Muscle of back (tissue), 11 donors: Measurements from ENCODE around the gene PADI1. TPM values are rescaled to one million over a fixed set of nuclear protein-coding genes. Genes with fewer than 3 reads are reported as not detected.
A peak's percentile ranks its signal among the peaks of the same experiment; 100 is the strongest.

Source experiments
- DNase-seq, 3 donors: peaks; one replicate each; pipeline versions ENCODE4 v3.0.0 to v3.0.0-alpha.2; 2013
- polyA plus RNA-seq, 10 donors: library from polyadenylated mRNA; unstranded; fragments of 120-200 nt; gene quantifications; one replicate each; pipeline ENCODE4 v1.2.1, GENCODE V29; 2013; ENCODE audit not compliant: insufficient read length in 10 of 10

Gene PADI1
- polyA plus RNA-seq, 10 donors, result 0.15 to 0.97 (median 0.34) TPM

GRCh38 chr1:17181781-17182464, 23.0 kb upstream of the PADI1 start:
- DNase-seq, result no peak

- DNase-seq, result no peak
Measured at GRCh38 chr1:17183388-17184160, 21.4 kb upstream of the PADI1 start.

- no peak for DNase-seq
Measured at GRCh38 chr1:17184161-17184665, 20.7 kb upstream of the PADI1 start.

GRCh38 chr1:17184822-17185484, 20.0 kb upstream of the PADI1 start:
- no peak for DNase-seq

GRCh38 chr1:17185485-17185860, 19.5 kb upstream of the PADI1 start:
- no peak for DNase-seq

- DNase-seq, result no peak
Measured at GRCh38 chr1:17186216-17186909, 18.6 kb upstream of the PADI1 start.

- DNase-seq, result no peak
Measured at GRCh38 chr1:17187051-17187450, 17.9 kb upstream of the PADI1 start.

GRCh38 chr1:17188217-17188616, 16.7 kb upstream of the PADI1 start:
- DNase-seq, result no peak

GRCh38 chr1:17188889-17189631, 15.9 kb upstream of the PADI1 start:
- no peak for DNase-seq

- no peak for DNase-seq
Measured at GRCh38 chr1:17189632-17189990, 15.3 kb upstream of the PADI1 start.

- peak in 1 of 3 donors; percentile 91 for DNase-seq
Measured at GRCh38 chr1:17190010-17190995, 14.6 kb upstream of the PADI1 start.

GRCh38 chr1:17191990-17192242, 13.0 kb upstream of the PADI1 start:
- no peak for DNase-seq

GRCh38 chr1:17192394-17193221, 12.3 kb upstream of the PADI1 start:
- no peak for DNase-seq

- DNase-seq, result no peak
Measured at GRCh38 chr1:17193222-17194132, 11.5 kb upstream of the PADI1 start.

GRCh38 chr1:17194133-17194475, 10.8 kb upstream of the PADI1 start:
- no peak for DNase-seq

GRCh38 chr1:17194615-17195528, 10.1 kb upstream of the PADI1 start:
- no peak for DNase-seq

- DNase-seq, result no peak
Measured at GRCh38 chr1:17195731-17196130, 9.2 kb upstream of the PADI1 start.
